GM12891 (cell line): ENCODE data around the gene GPSM1.

Source experiments
- POLR2A ChIP-seq: IDR thresholded peaks from 2 replicates; pipeline ENCODE4 v1.6.1; 2011; ENCODE audit warnings: low read depth, low read length, control low read depth
- POLR2AphosphoS5 ChIP-seq: IDR thresholded peaks from 2 replicates; pipeline ENCODE4 v1.6.1; 2011; ENCODE audit warnings: low read depth, low read length, control low read depth
- SPI1 ChIP-seq: IDR thresholded peaks from 2 replicates; pipeline ENCODE4 v1.6.1; 2011; ENCODE audit warnings: low read depth, low read length, control low read depth
- TAF1 ChIP-seq: IDR thresholded peaks from 2 replicates; pipeline ENCODE4 v1.6.1; 2011; ENCODE audit warnings: low read depth, low read length, control low read depth

DNA sequence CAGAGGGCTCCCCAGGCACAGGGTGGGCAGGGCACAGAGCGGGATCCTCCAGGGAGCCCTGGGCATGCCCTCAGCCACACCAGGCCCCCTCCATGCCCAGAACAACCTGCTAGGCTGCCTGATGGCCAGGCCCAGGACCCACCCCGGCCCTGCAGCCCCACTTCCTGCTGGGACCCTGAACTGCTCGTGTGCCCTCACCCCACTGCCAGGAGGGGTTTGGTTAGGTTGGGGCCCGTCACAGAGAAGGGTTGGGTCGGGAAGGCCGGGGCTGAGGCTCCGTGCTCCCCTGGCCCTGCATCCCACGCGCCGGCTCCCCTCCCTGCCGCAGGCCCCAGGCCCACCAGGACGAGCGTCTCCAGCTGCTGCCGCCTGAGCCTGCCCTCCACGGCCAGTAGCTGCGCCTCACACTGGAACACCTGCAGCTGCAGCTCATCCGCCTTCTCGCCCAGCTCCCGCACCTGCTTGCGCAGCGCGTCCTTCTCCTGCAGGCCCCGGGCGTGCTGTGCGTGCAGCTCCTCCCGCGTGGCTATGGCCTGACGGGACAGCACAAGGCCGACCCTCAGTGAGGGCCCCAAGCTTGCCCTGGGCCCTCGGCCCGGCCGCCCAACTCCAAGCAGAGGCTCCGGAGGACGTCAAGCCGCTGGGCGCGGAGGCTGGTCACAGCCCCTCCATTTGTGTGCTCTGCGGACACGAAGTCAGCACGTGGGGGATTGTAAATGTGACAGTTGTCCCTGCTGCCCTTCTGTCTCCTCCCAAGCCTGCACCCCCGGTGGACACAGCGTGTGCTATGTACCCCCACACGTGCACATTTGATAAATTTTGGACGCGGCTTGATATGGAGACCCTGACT lies 40.2 kb downstream of the GPSM1 start:
- TF ChIP-seq POLR2A (no peak), TAF1 (no peak), POLR2AphosphoS5 (no peak), SPI1 (no peak)
